Stimulated activated CD8-positive, alpha-beta memory T cell treated with anti-CD3 and anti-CD28 coated beads, Interleukin-2, amount 100 ng/mL, for 48 hours (primary cell): ENCODE results near the gene SUCLG1.
"Not testable (repeated sequence)": the region's sequence is repeated elsewhere in the genome, so short reads cannot be mapped to it uniquely, and the experiment has no call there.

ENCODE experiments used
- DNase-seq, 2 donors: peaks; one replicate each; pipeline ENCODE4 v3.0.0-alpha.2; 2020; ENCODE audit warnings: low read depth in 2 of 2

Gene SUCLG1

DNA sequence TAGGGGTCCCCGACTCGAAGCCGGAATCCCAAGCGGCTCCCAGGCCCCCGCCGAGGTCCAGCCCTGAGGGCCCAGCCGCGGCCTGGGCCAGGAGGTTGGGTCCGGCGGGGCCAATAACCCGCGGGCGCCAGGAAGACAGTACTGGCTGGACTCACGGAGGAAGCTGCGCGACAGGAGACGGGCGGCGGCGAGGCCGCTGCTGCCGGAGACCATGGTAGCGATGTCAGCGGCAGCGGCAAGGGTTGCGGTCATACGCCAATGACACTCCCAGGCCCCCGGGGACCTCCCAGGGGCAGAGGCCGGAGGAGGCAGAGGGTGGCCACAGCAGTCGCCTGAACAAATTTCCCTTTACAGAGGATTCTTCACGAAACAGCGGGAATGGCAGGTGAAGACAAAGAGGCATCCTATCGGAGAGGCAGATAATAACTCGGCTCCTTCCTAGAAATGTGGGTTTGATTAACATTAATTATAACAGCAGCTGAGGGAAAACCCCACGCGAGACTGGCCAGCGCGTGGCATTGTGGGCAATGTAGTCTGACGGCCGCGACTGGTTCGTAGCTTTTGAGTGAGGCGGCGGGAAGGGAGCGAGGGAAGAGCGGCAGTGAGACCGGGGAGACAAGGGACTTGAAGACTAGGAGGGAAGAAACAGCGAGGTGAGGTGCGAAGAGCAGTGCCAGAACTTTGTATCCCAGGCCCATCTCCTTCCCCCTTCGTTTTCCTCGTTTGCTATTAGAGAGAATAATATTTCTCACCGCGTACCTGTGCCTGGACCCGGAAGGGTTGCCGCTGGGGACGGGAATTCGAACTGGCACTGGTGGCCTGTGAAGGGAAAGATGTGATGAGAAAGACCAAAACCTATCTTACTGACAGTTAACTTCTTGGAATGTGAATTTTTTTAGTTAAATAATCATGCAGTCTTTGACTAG is at the start of gene SUCLG1:
Gene SUCLG1 (minus strand): TSS at position 263 of the 926 bp plus-strand sequence. CDS start 11 bp downstream, at position 252.
- DNase-seq, result peak; percentile 70 to 80

DNA sequence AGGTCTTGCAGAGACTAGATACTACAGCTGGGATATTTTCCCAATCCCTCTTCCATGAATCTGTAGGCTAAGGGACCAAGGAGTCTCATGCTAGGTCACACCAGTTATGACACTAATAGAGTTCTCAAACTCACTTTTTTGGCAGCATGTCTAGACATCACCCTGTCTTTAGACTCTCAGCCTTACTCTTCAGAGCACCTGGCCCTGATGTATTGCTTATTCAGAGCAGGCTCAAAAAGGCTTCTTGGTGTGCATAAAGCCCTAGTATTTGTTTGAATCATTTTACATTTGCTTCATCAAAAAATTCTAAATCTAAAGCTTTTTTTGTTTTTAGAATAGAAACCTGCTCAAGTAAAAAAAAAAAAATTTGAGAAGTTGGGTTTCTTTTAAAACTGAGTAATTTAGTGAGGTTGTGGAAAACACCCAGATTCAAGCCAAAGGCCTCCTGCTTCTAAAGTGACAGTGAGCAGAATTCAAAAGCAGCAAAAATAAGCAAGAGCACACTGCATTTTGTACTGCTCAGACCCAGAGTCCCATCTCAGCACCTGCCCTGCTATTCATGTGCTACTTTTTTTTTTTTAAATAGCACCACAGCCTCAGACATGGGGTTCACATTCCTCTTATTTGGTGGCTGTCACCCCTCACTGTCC is 39.2 kb upstream of the SUCLG1 start:
- DNase-seq, result no peak

DNA sequence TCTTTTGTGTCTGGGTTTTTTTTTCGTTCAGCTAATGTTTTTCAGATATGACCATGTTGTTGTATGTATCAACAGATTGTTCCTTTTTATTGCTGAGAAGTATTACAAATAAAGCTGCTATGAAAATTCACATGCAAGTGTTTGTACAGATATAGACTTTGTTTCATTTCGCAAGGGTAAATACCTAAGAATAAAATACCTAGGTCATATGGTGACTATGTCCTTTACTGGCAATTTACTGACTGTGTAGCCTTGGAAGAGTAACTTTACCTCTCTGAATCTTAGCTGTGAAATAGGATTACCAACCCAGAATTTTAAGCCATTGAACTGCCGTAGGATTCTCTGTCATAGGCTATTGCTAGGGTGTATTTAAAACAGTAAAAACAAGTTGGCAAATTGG is 38.2 kb upstream of the SUCLG1 start:
- no peak for DNase-seq

DNA sequence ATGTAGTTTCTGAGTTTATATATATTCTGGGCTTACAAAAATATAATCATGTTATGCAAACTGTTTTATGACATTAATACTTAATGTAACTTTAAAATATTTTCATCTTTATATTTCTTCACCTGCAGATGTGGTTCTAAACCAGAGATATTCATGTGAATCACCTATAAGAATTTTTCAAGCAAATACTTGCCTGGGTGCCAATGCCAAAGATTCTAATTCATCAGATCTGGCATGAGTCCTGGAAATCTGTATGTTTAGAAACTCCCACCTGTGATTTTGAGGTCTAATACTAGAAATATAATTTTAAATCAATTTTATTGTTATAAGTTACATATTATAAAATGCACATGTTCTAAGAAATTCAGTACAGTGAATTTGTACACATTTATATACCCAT is 37.3 kb upstream of the SUCLG1 start:
- DNase-seq, result no peak

DNA sequence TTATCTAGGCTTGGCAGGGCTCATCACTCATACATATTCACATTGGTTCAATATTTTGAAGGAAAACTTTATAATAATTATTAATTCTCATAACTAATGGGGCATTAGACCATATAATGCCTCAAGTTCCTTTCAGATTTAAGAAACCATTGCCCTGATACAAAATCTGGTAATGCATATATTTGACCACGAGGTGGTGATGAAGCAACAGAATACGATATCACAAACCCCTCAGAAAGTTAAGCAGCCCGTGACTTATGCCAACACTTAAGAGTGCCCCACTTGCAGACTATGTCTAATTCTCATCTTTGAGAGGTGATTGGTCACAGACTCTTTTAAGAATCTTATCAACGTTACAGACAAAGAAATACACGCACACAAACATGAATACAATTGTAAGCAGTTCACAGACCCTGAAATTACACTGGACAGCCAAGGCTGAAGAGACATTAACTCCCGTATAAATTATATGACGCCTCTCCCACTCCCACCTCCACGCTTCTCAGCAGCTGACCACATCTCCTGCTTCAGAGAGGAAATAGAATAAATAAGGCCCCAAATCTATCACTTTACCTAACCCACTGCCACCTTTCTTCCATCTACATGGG is 36.6 kb upstream of the SUCLG1 start:
- DNase-seq, result no peak

DNA sequence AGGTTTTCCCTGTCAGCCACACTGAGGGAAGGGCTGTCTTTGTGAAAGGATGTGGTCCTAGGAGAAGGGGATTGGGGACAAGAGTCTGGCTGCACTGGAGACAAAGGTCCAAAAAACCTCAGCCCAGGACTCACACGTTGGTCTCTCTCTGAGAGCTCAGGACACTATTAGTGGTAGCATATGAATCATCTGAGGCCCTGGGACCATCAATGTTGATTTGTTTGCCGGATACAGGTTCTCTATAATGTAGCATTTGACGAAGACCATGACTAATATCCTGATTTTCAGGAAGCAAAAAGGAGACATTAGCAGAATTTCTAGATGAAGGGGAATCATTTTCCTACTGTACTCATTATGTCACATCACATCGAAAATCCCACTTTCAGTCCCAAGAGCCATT is 35.0 kb upstream of the SUCLG1 start:
- DNase-seq, result no peak

GRCh38 chr2:84493514-84493913 is 34.4 kb upstream of the SUCLG1 start:
- no peak for DNase-seq

- no peak for DNase-seq
Measured at GRCh38 chr2:84492571-84492970, 33.5 kb upstream of the SUCLG1 start.

GRCh38 chr2:84491741-84492140 is 32.7 kb upstream of the SUCLG1 start:
- DNase-seq, result no peak

DNA sequence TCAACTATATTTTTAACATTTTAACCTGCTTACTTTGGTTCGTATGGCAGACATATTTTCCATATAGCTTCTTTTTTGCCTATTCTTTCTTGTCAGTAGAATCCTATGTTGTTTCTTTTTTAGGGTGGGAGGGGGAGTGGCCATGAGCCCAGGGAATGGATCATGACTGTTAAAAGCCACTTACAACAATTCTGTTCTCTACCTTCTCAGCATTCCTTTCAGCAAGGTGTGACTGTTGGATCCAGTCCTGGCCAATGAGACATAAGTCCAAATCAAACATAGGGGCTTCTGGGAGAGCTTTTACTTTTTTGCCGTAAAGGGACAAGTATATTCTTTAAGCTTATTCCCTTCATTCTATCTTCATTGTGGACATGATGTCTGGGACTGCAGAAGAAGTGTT is 32.2 kb upstream of the SUCLG1 start:
- DNase-seq, result no peak

- no peak for DNase-seq
Measured at GRCh38 chr2:84487298-84487996, 28.4 kb upstream of the SUCLG1 start.

- DNase-seq, result no peak
Measured at GRCh38 chr2:84486441-84487115, 27.5 kb upstream of the SUCLG1 start.

DNA sequence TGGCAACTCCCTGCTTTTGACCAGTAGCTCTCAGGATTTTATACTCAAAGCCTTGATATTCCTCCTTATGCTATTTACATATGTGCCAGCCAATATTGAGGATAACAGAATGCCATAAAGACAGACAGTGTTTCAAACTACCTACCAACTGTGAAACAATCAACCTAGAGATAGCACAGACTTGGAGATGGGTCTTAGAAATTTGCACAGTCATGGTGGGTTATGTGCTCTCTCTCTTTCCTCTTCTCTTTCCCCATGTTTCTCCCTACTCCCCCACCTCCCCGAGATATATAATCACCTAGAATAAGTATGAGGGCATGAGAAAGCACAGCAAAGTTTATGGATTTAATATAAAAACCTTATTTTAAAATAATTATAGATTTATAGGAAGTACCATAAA is 24.2 kb upstream of the SUCLG1 start:
- DNase-seq, result no peak

- no peak for DNase-seq
Measured at GRCh38 chr2:84482603-84483002, 23.5 kb upstream of the SUCLG1 start.

DNA sequence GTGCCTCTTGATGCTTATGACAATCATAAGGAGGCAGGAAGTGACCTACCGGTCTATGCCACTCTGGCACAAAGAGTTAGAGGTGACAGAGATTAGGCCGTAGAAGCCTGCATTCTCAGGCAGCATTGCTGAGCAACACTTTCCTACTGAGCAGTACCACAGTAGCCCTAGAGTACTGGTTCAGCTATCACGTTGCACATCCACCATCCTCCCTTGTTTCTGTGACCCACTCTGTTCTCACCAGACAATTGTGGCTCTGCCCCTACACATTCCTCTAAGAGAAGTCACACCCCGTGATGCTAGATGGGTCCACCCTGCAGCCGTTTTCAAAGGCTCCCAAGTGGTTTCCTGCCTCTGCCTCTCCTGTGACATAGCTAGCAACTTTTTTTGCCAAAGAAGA is 22.6 kb upstream of the SUCLG1 start:
- DNase-seq, result no peak

GRCh38 chr2:84478867-84479266 is 19.8 kb upstream of the SUCLG1 start:
- no peak for DNase-seq

DNA sequence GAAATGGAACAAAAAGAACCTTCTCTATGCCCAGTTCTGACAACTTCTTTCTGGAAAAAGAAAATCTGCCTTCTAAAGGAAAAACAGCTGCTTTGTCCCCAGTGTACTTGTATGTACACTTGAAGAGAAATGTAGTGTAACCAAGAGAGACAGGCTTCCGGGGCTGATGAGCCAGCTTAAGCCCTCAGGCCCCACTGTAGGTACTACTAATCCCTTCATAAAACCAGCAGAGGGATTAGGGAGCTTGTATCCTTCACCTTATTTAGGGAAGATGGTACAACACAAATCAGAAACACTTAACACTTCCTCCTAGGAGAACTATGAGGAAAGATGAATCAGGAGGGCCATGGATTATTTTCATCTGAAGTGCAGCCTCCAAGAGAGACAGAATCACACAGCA is 18.8 kb upstream of the SUCLG1 start:
- no peak for DNase-seq

- no peak for DNase-seq
Measured at GRCh38 chr2:84474176-84474575, 15.1 kb upstream of the SUCLG1 start.

DNA sequence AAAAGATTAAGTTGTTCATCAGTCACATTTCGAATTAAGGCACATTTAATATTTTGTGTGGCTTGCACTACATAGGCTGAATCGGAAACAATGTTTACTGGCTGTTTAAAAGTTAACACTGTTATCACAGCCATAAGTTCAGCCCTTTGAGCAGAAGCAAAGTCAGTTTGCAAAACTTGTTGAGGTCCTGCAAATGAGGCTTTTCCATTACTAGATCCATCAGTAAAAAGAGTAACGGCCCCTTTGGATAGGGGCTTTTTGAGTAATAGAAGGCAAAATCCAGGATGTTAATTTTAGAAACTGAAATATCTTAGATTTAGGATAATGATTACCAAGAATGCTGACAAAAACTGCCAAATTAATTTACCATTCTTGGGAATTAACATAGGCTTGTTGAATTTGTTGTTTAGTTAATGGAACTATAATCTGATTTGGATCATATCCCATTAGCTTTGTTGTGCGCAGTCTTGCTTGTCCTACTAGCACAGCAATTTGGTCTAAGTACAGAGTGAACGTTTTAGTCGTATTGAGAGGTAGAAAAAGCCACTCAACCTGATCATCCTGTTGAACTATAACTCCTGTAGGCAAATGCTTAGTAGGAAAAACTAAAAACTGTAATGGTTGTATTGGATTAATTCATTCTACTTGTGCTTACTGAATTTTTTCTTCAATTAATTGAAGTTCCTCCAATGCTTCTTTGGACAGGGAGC is 13.9 kb upstream of the SUCLG1 start:
- DNase-seq, result no peak

- not testable (repeated sequence) for DNase-seq
Measured at GRCh38 chr2:84472423-84472822, 13.3 kb upstream of the SUCLG1 start.

- no peak for DNase-seq
Measured at GRCh38 chr2:84467389-84467788, 8.3 kb upstream of the SUCLG1 start.
